ENCODE results near the gene TRMT6. TPM values are rescaled to one million over a fixed set of nuclear protein-coding genes. Genes with fewer than 3 reads are reported as not detected.

The TRMT6 gene
- total RNA-seq, 1 experiment from 2014 or later: 18.9 TPM

DNA sequence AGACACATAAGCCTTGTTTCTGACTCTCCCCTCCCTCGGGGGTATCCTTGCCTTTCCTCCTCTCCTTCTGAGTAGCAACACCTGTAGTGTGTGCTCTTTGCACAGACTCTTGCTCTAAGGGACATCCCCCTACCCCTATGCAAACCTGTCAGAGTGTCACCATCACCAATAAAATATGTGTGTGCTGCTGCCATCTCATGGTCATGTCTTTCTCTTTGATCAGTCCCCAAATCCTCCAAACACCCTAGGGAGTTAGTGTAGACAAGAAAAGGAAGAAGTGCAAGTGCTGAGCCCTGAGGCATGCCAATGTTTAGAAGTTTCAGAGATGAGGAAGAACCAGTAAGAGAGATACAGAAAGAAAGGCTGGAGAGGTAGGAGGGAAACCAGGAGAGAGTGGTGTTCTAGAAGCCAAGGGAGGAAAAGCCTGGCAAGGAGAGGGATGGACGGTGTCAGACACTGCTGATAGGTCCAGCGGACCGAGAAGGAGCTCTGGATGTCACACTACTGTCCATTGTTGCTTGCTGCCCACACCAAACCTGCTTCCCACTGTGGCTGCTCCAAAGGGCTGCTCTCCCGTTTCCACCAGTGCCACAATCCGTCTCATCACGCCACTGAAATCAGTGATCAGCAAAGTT, 16.4 kb downstream of the TRMT6 start:
- H3K27me3 ChIP-seq (replicated peaks): peaks cover 9% of the 10 kb centered on the region
- H3K9me3 ChIP-seq (replicated peaks): no peaks in the 10 kb centered on the region
- H3K4me1 ChIP-seq (replicated peaks): no peaks in the 10 kb centered on the region
- no peak for DNase-seq (ENCODE audit: low read depth in 1 of 2, low spot score in 2 of 2)
- peaks cover 12% of the 10 kb centered on the region for H3K36me3 ChIP-seq
- no peak overlapping the region for H3K27ac ChIP-seq
- no peak overlapping the region for H3K4me3 ChIP-seq

DNA sequence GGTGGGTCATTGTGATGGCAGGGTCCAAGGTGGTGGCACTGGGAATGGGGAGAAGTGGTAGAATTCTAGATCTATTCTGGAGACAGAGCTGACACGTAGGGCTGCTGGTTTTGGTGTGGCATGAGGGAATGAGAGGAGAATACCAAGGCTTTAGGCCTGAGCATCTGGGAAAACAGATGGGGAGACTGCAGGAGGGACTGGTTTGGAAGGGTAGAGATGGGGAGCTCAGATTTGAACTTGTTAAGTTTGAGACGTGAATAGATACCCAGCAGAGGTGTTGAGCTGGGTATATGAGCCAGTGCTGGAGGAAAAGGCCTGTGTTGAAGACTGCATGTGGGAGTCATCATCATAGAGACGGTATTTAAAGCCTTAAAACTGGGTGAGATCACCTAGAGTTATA, 17.5 kb downstream of the TRMT6 start:
- Histone ChIP-seq H3K9me3 (replicated peaks) (no peaks in the 10 kb centered on the region), H3K27ac (no peak overlapping the region), H3K27me3 (replicated peaks) (peaks cover 9% of the 10 kb centered on the region), H3K4me3 (no peak overlapping the region), H3K4me1 (replicated peaks) (no peaks in the 10 kb centered on the region), H3K36me3 (peaks cover 5% of the 10 kb centered on the region)
- DNase-seq (ENCODE audit: low read depth in 1 of 2, low spot score in 2 of 2): no peak

DNA sequence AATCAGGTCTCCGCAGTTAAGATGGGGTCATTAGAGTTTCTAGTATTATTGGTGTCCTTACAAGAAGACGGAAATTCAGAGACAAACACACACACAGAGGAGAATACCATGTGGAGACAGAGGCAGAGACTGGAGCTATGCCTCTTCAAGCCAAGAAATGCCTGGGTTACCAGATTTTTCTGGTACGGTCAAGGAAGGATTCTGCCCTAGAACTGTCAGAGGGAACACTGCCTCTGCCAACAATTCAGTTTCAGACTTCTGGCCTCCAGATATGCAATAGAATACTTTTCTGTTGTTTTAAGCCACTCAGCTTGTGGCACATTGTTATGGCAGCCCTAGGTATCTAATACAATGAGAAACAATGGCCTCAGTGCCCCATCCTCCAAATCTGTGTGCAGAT, 18.9 kb downstream of the TRMT6 start:
- H3K9me3 ChIP-seq (replicated peaks): no peaks in the 10 kb centered on the region
- peaks cover 9% of the 10 kb centered on the region for H3K27me3 ChIP-seq (replicated peaks)
- H3K4me1 ChIP-seq (replicated peaks): no peaks in the 10 kb centered on the region

DNA sequence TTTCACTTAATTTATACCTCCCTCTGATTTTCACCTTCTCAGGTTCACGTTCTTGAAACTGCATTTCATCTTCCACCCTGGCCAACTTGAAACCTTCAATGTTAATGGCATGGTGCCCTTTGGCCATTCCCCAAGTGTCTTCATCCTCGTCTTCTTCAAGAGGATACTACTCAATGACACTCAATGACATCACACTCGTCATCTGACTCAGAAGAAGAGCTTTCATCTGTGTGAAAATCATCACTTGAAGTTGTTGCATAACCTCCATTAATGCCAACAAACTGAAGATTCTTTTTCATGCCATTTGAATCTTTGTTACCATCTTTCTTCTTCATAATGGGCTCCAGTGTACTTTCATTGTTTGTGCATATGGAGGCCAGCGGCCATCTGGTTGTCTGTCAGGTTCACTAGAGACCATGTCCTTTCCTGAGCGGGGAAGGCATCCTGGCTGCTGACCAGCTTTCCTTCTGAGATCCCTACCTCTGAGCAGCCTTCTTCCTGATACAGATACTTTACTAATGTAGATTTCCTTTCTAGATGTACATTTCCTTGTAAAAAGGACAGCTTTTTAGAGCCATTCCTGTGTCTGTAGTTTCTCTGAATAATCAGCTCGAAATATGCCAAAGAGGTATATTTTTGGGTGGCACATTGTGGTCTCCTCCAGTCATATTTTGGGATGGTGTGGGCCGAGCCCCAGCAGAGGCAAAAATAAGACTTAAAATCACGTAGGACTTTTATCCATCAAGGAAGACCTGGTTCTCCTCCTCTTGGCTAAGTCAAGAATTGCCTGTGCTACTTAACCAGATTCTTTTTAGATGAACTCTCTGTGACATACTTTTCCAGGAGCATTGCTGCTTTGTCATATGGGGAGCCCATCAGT, 21.3 kb downstream of the TRMT6 start:
- Histone ChIP-seq H3K4me3 (no peak overlapping the region), H3K27ac (no peak overlapping the region), H3K9me3 (replicated peaks) (no peaks in the 10 kb centered on the region), H3K4me1 (replicated peaks) (no peaks in the 10 kb centered on the region), H3K36me3 (no peaks in the 10 kb centered on the region), H3K27me3 (replicated peaks) (peaks cover 9% of the 10 kb centered on the region)
- no peak for DNase-seq (ENCODE audit: low read depth in 1 of 2, low spot score in 2 of 2)

More for the DNA sequence above, 18.9 kb downstream of the TRMT6 start:
- Histone ChIP-seq H3K36me3 (no peaks in the 10 kb centered on the region), H3K27ac (no peak overlapping the region), H3K4me3 (no peak overlapping the region)
- no peak for DNase-seq (ENCODE audit: low read depth in 1 of 2, low spot score in 2 of 2)

DNA sequence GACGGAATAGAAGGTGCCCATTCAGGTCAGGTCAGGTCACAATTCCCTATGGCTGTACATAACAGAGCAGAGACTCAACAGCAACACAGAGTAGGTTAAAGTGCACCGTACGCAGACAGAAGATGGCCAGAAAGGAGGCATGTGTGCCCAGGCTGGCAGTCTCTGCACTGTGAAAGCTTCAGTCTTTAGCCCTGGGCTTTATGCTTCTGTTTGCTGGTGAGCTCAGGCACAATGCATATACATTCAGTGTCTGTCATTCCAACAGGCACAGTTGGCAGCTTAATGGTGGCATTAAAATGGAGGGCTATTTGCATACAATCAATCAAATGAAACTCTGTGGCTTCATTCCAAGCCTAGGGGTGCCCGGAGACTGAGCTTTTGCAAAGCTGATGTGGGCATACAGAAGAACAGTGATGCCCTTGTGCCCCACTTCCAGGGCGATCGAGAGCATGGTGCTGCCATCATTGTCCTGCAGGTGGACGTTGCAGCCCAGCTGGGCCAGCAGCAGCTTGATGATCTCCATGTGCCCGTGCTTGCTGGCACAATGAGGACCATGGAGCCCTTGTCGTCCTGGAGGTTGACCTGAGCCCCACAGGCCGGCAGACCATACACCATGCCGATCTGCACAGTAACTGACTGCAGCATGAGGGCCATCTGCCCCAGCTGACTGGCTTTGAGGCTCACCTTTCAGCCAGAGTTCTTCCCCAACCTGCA, 22.4 kb downstream of the TRMT6 start:
- Histone ChIP-seq H3K27ac (no peak overlapping the region), H3K27me3 (replicated peaks) (peaks cover 6% of the 10 kb centered on the region), H3K4me3 (no peak overlapping the region), H3K4me1 (replicated peaks) (no peaks in the 10 kb centered on the region), H3K36me3 (no peaks in the 10 kb centered on the region), H3K9me3 (replicated peaks) (no peaks in the 10 kb centered on the region)
- DNase-seq (ENCODE audit: low read depth in 1 of 2, low spot score in 2 of 2): no peak

DNA sequence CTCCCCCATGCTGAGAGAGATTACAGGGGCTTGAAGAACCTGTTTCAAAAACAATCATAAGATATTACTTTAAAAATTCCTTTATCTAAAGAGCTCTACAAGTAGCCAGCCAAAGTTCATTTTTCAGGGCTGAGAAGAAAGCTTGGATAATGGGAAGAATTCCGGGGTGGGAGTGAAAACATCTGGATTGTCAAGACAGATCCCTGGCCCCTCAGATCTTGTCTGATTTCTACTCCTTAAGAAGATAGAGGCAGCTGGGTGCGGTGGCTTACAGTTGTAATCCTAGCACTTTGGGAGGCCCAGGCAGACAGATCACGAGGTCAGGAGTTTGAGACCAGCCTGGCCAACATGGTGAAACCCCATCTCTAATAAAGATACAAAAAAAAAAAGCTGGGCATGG, 24.8 kb downstream of the TRMT6 start:
- Histone ChIP-seq H3K27me3 (replicated peaks) (no peaks in the 10 kb centered on the region; the same call in 1 of the 2 replicates), H3K9me3 (replicated peaks) (no peaks in the 10 kb centered on the region), H3K4me1 (replicated peaks) (no peaks in the 10 kb centered on the region), H3K4me3 (no peak overlapping the region), H3K36me3 (no peaks in the 10 kb centered on the region), H3K27ac (no peak overlapping the region)
- DNase-seq (ENCODE audit: low read depth in 1 of 2, low spot score in 2 of 2): no peak

DNA sequence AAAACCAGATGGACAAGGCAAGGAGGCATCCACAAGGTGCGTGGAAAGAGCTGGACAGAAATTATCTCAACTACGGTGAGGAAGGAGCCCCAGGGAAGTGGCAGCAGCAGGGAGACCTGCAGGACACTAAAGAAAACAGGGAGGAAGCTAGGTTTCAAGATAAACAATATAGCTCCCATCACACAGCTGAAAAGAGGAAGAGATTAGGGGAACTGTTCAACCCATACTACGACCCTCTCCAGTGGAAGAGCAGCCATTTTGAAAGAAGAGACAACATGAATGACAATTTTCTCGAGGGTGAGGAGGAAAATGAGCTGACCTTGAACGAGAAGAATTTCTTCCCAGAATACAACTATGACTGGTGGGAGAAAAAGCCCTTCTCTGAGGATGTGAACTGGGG, 26.8 kb downstream of the TRMT6 start:
- no peak for DNase-seq (ENCODE audit: low read depth in 1 of 2, low spot score in 2 of 2)
- Histone ChIP-seq H3K9me3 (replicated peaks) (no peaks in the 10 kb centered on the region), H3K4me1 (replicated peaks) (peaks cover 15% of the 10 kb centered on the region), H3K4me3 (no peak overlapping the region), H3K27me3 (replicated peaks) (no peaks in the 10 kb centered on the region; the same call in none of the 2 replicates), H3K36me3 (no peaks in the 10 kb centered on the region), H3K27ac (no peak overlapping the region)

DNA sequence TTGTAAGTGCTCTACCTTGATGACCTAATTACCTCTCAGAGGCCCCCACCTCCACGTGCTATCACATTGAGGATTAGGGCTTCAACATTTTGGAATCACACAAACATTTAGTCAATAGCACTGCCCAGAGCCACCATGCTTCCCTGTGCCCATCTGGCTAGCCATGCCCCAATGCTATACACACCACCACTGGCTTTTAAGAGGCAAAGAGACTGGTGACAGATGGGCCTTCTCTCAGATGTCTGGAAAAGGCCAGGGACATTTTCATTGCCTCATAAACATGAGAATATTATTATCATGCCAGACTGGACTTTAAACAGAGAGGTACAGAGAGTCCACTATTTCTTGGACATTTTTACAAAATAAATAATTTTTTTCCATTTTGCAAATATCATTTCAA, 29.8 kb downstream of the TRMT6 start:
- Histone ChIP-seq H3K4me3 (no peak overlapping the region), H3K27ac (no peak overlapping the region), H3K27me3 (replicated peaks) (no peaks in the 10 kb centered on the region; the same call in 1 of the 2 replicates), H3K36me3 (no peaks in the 10 kb centered on the region), H3K4me1 (replicated peaks) (peaks cover 15% of the 10 kb centered on the region), H3K9me3 (replicated peaks) (no peaks in the 10 kb centered on the region)
- DNase-seq (ENCODE audit: low read depth in 1 of 2, low spot score in 2 of 2): no peak

DNA sequence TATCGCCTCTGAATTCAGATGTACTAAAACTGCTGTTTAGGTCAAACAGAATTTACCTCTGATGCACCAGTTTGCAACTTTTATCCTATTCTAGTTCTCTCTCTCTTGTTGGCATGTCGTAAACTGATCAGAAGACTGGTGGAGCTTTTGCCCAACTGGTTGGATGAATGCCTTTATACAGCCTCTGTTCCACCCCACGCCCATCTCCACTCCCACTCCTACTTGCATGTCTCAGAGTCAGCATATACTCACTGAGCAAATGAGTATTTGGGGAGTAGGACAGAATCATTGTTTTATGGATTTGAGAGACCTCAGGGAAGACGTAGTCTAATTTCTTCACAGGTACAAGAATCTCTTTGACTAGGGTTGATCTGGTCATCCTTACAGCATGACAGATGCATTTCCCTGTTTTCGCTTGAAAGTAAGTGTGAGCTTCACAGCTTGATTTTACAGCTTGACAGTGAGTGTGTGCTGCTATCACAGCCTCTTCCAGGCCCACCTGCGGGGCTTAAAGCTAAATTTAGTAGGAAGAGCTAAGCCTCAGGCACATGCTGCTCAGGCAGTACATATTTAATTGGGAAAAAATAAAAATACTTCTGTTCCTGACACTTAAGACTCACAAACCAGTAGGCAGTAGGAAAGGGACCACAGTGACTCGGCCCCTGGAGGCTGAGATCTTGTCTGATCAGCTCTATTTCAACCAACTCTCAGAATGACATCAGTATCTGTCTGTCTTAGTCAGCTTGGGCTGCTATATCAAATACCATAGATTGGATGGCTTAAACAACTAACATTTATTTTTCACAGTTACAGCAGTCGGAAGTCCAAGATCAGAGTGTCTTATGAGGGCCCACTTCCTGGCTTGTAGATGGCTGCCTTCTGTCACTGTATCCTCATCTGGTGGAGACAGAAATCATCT, 30.4 kb downstream of the TRMT6 start:
- Histone ChIP-seq H3K27ac (no peak overlapping the region), H3K4me3 (no peak overlapping the region)
- no peak for DNase-seq (ENCODE audit: low read depth in 1 of 2, low spot score in 2 of 2)

DNA sequence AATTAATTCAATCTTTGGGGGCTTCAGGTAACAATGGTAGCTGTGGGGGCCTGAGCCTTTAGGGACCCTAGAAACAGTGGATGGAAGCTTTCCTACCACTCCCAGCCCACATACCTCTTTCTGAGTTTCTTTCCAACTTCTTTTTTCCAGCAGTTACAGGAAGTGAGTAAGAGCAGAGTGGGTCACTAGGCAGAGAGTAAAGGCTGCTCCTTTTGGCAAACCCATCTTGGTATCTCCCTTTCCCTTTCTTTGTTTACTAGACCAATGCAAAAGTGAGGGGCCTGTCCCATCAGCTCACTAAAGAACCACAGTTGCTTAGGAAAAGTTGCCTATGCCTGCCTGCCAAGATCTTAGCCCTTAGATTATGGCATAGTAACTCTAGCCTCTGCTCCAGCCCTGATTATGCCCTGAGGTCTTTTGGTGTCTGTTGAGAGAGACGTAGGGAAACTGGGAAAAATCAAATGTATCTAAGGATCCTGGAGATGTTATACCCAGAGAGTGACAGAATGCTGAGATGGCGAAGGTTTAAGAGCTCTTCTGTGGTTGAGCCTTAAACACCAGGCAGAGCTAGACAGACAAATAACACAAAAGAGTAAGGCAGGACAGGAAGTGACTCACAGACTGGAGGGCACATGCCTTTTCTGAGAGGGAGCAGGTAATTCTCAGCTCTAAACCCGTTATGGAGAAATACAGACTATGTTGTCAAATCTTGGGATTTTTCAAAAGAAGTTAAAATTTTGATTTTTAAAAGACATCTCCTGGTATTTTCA, 31.3 kb downstream of the TRMT6 start:
- Histone ChIP-seq H3K4me1 (replicated peaks) (peaks cover 15% of the 10 kb centered on the region), H3K27ac (peak overlapping the region; percentile 38; the same call in 1 of the 2 replicates), H3K27me3 (replicated peaks) (no peaks in the 10 kb centered on the region; the same call in 1 of the 2 replicates), H3K9me3 (replicated peaks) (no peaks in the 10 kb centered on the region), H3K36me3 (no peaks in the 10 kb centered on the region), H3K4me3 (no peak overlapping the region)
- DNase-seq (ENCODE audit: low read depth in 1 of 2, low spot score in 2 of 2): peak in 1 of 2 experiments; percentile 18

More for the DNA sequence above, 30.4 kb downstream of the TRMT6 start:
- Histone ChIP-seq H3K27me3 (replicated peaks) (no peaks in the 10 kb centered on the region; the same call in 1 of the 2 replicates), H3K9me3 (replicated peaks) (no peaks in the 10 kb centered on the region), H3K4me1 (replicated peaks) (peaks cover 15% of the 10 kb centered on the region), H3K36me3 (no peaks in the 10 kb centered on the region)

DNA sequence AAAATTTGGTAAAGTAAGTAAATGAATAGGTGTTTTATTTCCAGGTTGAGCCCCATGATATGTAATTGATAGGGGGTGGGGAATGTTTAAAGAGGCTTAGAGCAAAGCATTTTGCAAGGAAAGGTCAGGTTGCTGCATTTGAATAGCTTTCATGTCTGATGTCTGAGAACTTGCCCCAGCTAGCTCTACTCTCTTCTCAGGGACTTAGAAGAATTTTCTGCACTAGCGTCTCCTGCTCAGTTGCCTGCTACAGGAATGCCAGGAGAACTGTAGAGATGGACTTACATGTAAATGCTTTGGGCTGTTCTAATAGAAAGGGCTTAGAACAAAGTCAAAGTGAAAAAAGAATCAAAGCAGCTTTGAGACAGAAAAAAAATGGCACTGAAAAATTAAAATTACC, 35.5 kb downstream of the TRMT6 start:
- Histone ChIP-seq H3K4me1 (replicated peaks) (peaks cover 15% of the 10 kb centered on the region), H3K36me3 (no peaks in the 10 kb centered on the region)

DNA sequence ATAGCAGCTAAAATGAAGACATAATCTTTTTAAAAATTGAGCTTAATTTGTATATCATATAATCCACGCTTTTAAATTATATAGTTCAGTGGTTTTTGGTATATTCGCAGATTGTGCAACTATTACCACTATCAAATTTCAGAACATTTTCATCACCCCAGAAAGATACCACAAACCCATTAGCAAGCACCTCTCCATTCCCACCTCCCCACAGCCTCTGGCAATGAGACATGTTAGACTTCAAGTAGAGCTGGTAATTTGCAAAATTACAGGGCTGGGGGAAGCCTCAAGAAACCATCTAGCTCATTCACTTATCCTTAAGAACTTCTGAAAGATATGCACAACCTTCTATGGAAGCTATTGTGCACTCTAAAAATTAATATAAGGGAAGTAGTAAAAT, 37.2 kb downstream of the TRMT6 start:
- Histone ChIP-seq H3K27ac (no peak overlapping the region), H3K27me3 (replicated peaks) (peaks cover 16% of the 10 kb centered on the region), H3K9me3 (replicated peaks) (no peaks in the 10 kb centered on the region), H3K4me1 (replicated peaks) (peaks cover 3% of the 10 kb centered on the region), H3K36me3 (no peaks in the 10 kb centered on the region), H3K4me3 (no peak overlapping the region)
- no peak for DNase-seq (ENCODE audit: low read depth in 1 of 2, low spot score in 2 of 2)

More for the DNA sequence above, 35.5 kb downstream of the TRMT6 start:
- Histone ChIP-seq H3K27me3 (replicated peaks) (peaks cover 16% of the 10 kb centered on the region), H3K27ac (no peak overlapping the region), H3K9me3 (replicated peaks) (no peaks in the 10 kb centered on the region), H3K4me3 (no peak overlapping the region)
- no peak for DNase-seq (ENCODE audit: low read depth in 1 of 2, low spot score in 2 of 2)
